OCI-LY7 (cell line): ENCODE data around the gene SERTAD2.

ENCODE experiments used
- CTCF ChIP-seq: fragments of 200-600 bp; sonication (generic); conservative IDR thresholded peaks from 2 replicates; pipeline ENCODE4 v1.5.1; 2014; ENCODE audit warnings: mild to moderate bottlenecking, antibody characterized with exemption, low read length, moderate library complexity, mixed read lengths
- EZH2phosphoT487 ChIP-seq: fragments of 200-600 bp; sonication (generic); IDR thresholded peaks from 2 replicates; pipeline ENCODE4 v1.6.1; 2018; ENCODE audit warnings: low read depth, borderline replicate concordance, mild to moderate bottlenecking, mixed run types, antibody characterized with exemption, low read length, moderate library complexity, mixed read lengths

- no peak for TF ChIP-seq CTCF
- no peak for TF ChIP-seq EZH2phosphoT487
These were observed 16.6 kb downstream of the SERTAD2 start for GRCh38 chr2:64637000-64637635.
